H9 (cell line): ENCODE results near the gene KCNK13. TPM values are rescaled to one million over a fixed set of nuclear protein-coding genes. Genes with fewer than 3 reads are reported as not detected.

Experiments
- DNase-seq: peaks from one replicate; pipeline ENCODE4 v3.0.0-alpha.2; 2017
- H2AFZ ChIP-seq: one replicate; pipeline ENCODE4 v1.6.1; 2013; ENCODE audit warnings: mild to moderate bottlenecking, low read length, control low read depth, moderate library complexity
- H2AK5ac ChIP-seq: 2 replicates; pipeline ENCODE4 v1.6.1; 2013; ENCODE audit warnings: low read length, control low read depth, mixed read lengths; ENCODE audit not compliant: insufficient read length
- H2BK120ac ChIP-seq: one replicate; pipeline ENCODE4 v1.6.1; 2013; ENCODE audit warnings: low read depth, mild to moderate bottlenecking, low read length, control low read depth, inconsistent platforms; ENCODE audit not compliant: poor library complexity, severe bottlenecking
- H2BK12ac ChIP-seq: 2 replicates; pipeline ENCODE4 v1.6.1; 2013; ENCODE audit warnings: low read length, control low read depth, mixed read lengths, low read depth; ENCODE audit not compliant: insufficient read length
- H2BK15ac ChIP-seq: 2 replicates; pipeline ENCODE4 v1.6.1; 2013; ENCODE audit warnings: low read depth, low read length, control low read depth
- H2BK20ac ChIP-seq: one replicate; pipeline ENCODE4 v1.6.1; 2013; ENCODE audit warnings: low read depth, mild to moderate bottlenecking, low read length, control low read depth, inconsistent platforms; ENCODE audit not compliant: poor library complexity, severe bottlenecking
- H2BK5ac ChIP-seq: 2 replicates; pipeline ENCODE4 v1.6.1; 2013; ENCODE audit warnings: low read length, control low read depth, mixed read lengths; ENCODE audit not compliant: insufficient read length
- H3K14ac ChIP-seq: 2 replicates; pipeline ENCODE4 v1.6.1; 2013; ENCODE audit warnings: low read length, control low read depth; ENCODE audit not compliant: insufficient read depth
- H3K18ac ChIP-seq: 2 replicates; pipeline ENCODE4 v1.6.1; 2013; ENCODE audit warnings: low read depth, mild to moderate bottlenecking, mixed read lengths, low read length, control low read depth; ENCODE audit not compliant: insufficient read length
- H3K23ac ChIP-seq: 2 replicates; pipeline ENCODE4 v1.6.1; 2013; ENCODE audit warnings: low read length, control low read depth, mixed read lengths, low read depth; ENCODE audit not compliant: insufficient read length
- H3K23me2 ChIP-seq: 2 replicates; pipeline ENCODE4 v1.6.1; 2013; ENCODE audit warnings: low read depth, mild to moderate bottlenecking, mixed read lengths, low read length, control low read depth; ENCODE audit not compliant: insufficient read length, poor library complexity, severe bottlenecking
- H3K27ac ChIP-seq: 2 replicates; pipeline ENCODE4 v1.5.1; 2013; ENCODE audit warnings: low read length, control low read depth, mixed read lengths, low read depth; ENCODE audit not compliant: insufficient read length
- H3K27me3 ChIP-seq: 2 replicates; pipeline ENCODE4 v1.6.1; 2013; ENCODE audit warnings: low read length, control low read depth, inconsistent platforms; ENCODE audit not compliant: insufficient read depth
- H3K4ac ChIP-seq: 2 replicates; pipeline ENCODE4 v1.6.1; 2013; ENCODE audit warnings: low read depth, mild to moderate bottlenecking, control low read depth, inconsistent platforms, low read length, moderate library complexity
- H3K4me1 ChIP-seq: 2 replicates; pipeline ENCODE4 v1.6.1; 2013; ENCODE audit warnings: low read length, control low read depth, inconsistent platforms; ENCODE audit not compliant: insufficient read depth
- H3K4me2 ChIP-seq: 2 replicates; pipeline ENCODE4 v1.6.1; 2013; ENCODE audit warnings: low read length, control low read depth, mixed read lengths; ENCODE audit not compliant: insufficient read length, insufficient read depth
- H3K56ac ChIP-seq: 2 replicates; pipeline ENCODE4 v1.6.1; 2013; ENCODE audit warnings: low read depth, mild to moderate bottlenecking, mixed read lengths, low read length, control low read depth; ENCODE audit not compliant: insufficient read length
- H3K79me1 ChIP-seq: 2 replicates; pipeline ENCODE4 v1.6.1; 2013; ENCODE audit warnings: low read depth, mild to moderate bottlenecking, moderate library complexity, low read length, control low read depth, inconsistent platforms; ENCODE audit not compliant: insufficient read depth, poor library complexity, severe bottlenecking
- H3K79me2 ChIP-seq: 2 replicates; pipeline ENCODE4 v1.6.1; 2013; ENCODE audit warnings: low read length, control low read depth, inconsistent platforms; ENCODE audit not compliant: insufficient read depth
- H3K9ac ChIP-seq: 2 replicates; pipeline ENCODE4 v1.6.1; 2013; ENCODE audit warnings: low read length, control low read depth, mixed read lengths; ENCODE audit not compliant: insufficient read length; ENCODE audit errors: extremely low read depth
- H3K9me3 ChIP-seq: one replicate; pipeline ENCODE4 v1.6.1; 2013; ENCODE audit warnings: low read depth, low read length, inconsistent platforms; ENCODE audit not compliant: control insufficient read depth
- H3T11ph ChIP-seq: one replicate; pipeline ENCODE4 v1.6.1; 2013; ENCODE audit warnings: mild to moderate bottlenecking, low read length, control low read depth, inconsistent platforms
- H4K20me1 ChIP-seq: one replicate; pipeline ENCODE4 v1.6.1; 2013; ENCODE audit not compliant: control insufficient read depth, insufficient read length, insufficient read depth
- H4K5ac ChIP-seq: 2 replicates; pipeline ENCODE4 v1.6.1; 2013; ENCODE audit warnings: low read depth, mild to moderate bottlenecking, mixed read lengths, low read length, control low read depth; ENCODE audit not compliant: insufficient read length
- H4K8ac ChIP-seq: replicated peaks from 2 replicates; pipeline ENCODE4 v1.6.1; 2013; ENCODE audit warnings: low read length, control low read depth, mixed read lengths, low read depth; ENCODE audit not compliant: insufficient read length
- H4K91ac ChIP-seq: 2 replicates; pipeline ENCODE4 v1.6.1; 2013; ENCODE audit warnings: low read depth, mild to moderate bottlenecking, moderate library complexity, mixed read lengths, low read length, control low read depth; ENCODE audit not compliant: insufficient read length
- H3K27ac Mint-ChIP-seq, 3 experiments: 2 replicates in 2 of 3; 3 replicates in 1 of 3; pipeline ENCODE4 v1.8.0; 2020 to 2021; ENCODE audit warnings: mixed read lengths in 3 of 3, mild to moderate bottlenecking in 1 of 3, moderate library complexity in 1 of 3
- H3K27me3 Mint-ChIP-seq: 2 replicates; pipeline ENCODE4 v1.8.0; 2021; ENCODE audit warnings: low read depth, mild to moderate bottlenecking, moderate library complexity, mixed read lengths
- H3K36me3 Mint-ChIP-seq, 3 experiments: 2 replicates in 2 of 3; 3 replicates in 1 of 3; pipeline ENCODE4 v1.8.0; 2020 to 2021; ENCODE audit warnings: low read depth in 3 of 3, mixed read lengths in 3 of 3; ENCODE audit not compliant: insufficient read depth in 1 of 3
- H3K4me1 Mint-ChIP-seq, 2 experiments: 2 replicates each; pipeline ENCODE4 v1.8.0; 2020; ENCODE audit warnings: mixed read lengths in 2 of 2
- H3K4me3 Mint-ChIP-seq, 2 experiments: 2 replicates in 1 of 2; 3 replicates in 1 of 2; pipeline ENCODE4 v1.8.0; 2020 to 2021; ENCODE audit warnings: mild to moderate bottlenecking in 2 of 2, mixed read lengths in 2 of 2, moderate library complexity in 1 of 2
- H3K9me3 Mint-ChIP-seq, 2 experiments: 2 replicates in 1 of 2; 3 replicates in 1 of 2; pipeline ENCODE4 v1.8.0; 2020; ENCODE audit warnings: mild to moderate bottlenecking in 2 of 2, mixed read lengths in 2 of 2, moderate library complexity in 1 of 2
- CTCF ChIP-seq: fragments of 200-600 bp; sonication (generic); conservative IDR thresholded peaks from 3 replicates; pipeline ENCODE4 v1.8.0; 2021; ENCODE audit warnings: antibody characterized with exemption, mild to moderate bottlenecking
- WGBS: extraction: QIAGEN DNeasy Blood & Tissue Kit; methylation state at CpG from one replicate; pipeline ENCODE4 v1.1.7; 2013; ENCODE audit warnings: missing lambda C conversion rate, low lambda C conversion rate, mixed read lengths; ENCODE audit not compliant: insufficient read length; ENCODE audit errors: extremely low coverage; 5-methylcytosine and 5-hydroxymethylcytosine counted together
- total RNA-seq: library from RNA; stranded (reverse); gene quantifications from 2 replicates; pipeline ENCODE4 v1.2.1, GENCODE V29; 2021

KCNK13 gene
- total RNA-seq, 1 experiment from 2014 or later, result 0.39 TPM

- H3K4me1 ChIP-seq, result no peaks in the 10 kb centered on the region
- H3K4ac ChIP-seq, result no peak overlapping the region
- no peak overlapping the region for H2BK12ac ChIP-seq
- no peak overlapping the region for H2AK5ac ChIP-seq
- H4K20me1 ChIP-seq, result no peaks in the 10 kb centered on the region
- no peak overlapping the region for H3K27ac ChIP-seq
- no peak overlapping the region for H3K18ac ChIP-seq
- H3K23me2 ChIP-seq, result no peaks in the 10 kb centered on the region
- H4K5ac ChIP-seq, result no peak overlapping the region
- Mint-ChIP-seq H3K4me1 (peaks cover 6 to 8% of the 10 kb centered on the region in 2 experiments; a peak in 2 of 4 replicates), H3K9me3 (peaks cover 4 to 8% of the 10 kb centered on the region in 2 experiments; a peak in 3 of 5 replicates), H3K27ac (no peak overlapping the region), H3K27me3 (peaks cover 11% of the 10 kb centered on the region), H3K36me3 (peaks cover 0 to 5% (median 0%) of the 10 kb centered on the region in 3 experiments; a peak in 2 of 7 replicates), H3K4me3 (no peak overlapping the region)
- H3T11ph ChIP-seq, result no peak overlapping the region
- no peak overlapping the region for H3K9ac ChIP-seq
- no peak overlapping the region for H2AFZ ChIP-seq
- no peak overlapping the region for H4K91ac ChIP-seq
- no peak overlapping the region for H4K8ac ChIP-seq
- no peak overlapping the region for H3K14ac ChIP-seq
- no peaks in the 10 kb centered on the region for H3K9me3 ChIP-seq
- H3K56ac ChIP-seq, result no peak overlapping the region
- H3K4me2 ChIP-seq, result no peak overlapping the region
- H3K79me2 ChIP-seq, result no peaks in the 10 kb centered on the region
- no peaks in the 10 kb centered on the region for H3K79me1 ChIP-seq
- no peak overlapping the region for H3K23ac ChIP-seq
- TF ChIP-seq CTCF, result no peak
- H2BK15ac ChIP-seq, result no peak overlapping the region
- no CpG with 5 or more reads among the region's 2 CpGs for WGBS
- H2BK5ac ChIP-seq, result no peak overlapping the region
- H2BK20ac ChIP-seq, result no peak overlapping the region
- DNase-seq, result no peak
- no peak overlapping the region for H2BK120ac ChIP-seq
- H3K27me3 ChIP-seq, result no peaks in the 10 kb centered on the region
Measured at GRCh38 chr14:90201344-90201743, 139.6 kb downstream of the KCNK13 start.
